ENCODE results near the gene MMP15. TPM values are rescaled to one million over a fixed set of nuclear protein-coding genes. Genes with fewer than 3 reads are reported as not detected.
"Not testable (repeated sequence)": the region's sequence is repeated elsewhere in the genome, so short reads cannot be mapped to it uniquely, and the experiment has no call there.

The MMP15 gene
- total RNA-seq (2014; rRNA removed; shearing (Covaris generic)) = 2.6 and 7.7 TPM in 2 replicates

DNA sequence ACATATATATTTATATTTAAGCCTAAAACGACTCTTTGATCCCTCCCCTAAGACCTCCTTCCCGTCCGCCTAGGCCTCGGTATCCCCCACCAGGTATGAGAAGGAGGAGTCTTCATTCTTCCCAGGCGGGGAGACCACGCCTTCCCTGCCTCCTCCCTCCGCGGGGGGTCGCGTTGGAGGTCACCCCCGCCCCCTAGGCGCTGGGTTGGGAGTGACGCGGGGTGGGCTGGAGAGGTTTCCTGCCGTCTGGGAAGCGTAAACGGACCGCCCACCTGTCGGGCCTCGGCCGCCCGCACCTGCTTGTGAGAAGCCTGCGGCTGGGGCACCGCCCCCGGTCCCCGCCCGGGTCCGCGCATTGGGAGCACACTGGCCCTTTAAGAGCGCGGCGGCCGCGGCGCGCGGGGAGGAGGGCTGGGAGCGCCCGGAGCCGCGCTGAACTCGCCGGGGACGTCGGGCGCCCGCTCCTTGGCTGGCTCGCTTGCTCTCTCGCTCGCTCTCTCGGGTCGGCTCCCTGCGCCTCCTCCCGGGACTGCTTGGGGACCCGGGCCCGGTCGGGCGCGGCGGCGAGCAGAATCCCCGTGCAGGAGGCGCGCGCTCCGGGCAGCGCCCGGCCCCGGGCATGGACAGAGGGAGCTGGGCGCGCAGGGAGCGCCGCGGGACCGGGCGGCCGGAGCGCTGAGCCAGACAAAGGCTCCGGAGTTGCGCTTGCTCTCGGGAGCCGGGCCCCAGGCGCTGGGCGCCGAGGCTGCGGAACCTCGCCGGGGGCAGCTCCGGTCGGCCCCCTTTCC lies at the start of gene MMP15:
Gene MMP15 (plus strand): TSS at position 404 of the 788 bp plus-strand sequence. CDS start 597 bp downstream, outside the sequence.
- DNase-seq (ENCODE audit: low read depth) = peak; percentile 61

DNA sequence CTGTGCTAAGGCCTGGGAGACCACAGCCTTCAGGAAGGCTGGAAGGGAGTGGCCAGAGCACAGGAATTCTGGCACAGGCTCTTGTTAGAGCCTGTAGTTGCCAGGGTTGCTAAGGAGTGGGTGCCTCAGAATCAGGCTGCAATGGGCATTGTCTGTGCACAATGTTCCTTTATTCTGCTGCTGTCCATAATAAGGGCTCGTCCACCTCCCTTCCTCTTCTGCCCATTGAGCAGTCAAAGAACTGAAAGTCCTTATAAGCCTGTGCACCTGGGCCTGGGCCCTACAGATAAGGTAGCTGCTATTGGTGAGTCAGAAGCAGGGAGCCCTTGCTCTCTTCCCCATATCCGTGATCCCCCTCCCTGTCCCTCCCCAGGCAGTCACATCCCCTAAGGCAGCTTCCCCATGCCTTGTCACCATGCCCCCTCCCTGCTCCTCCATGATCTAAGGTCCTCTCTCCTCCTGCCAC lies 49.2 kb upstream of the MMP15 start:
- no peak for DNase-seq (ENCODE audit: low read depth)

DNA sequence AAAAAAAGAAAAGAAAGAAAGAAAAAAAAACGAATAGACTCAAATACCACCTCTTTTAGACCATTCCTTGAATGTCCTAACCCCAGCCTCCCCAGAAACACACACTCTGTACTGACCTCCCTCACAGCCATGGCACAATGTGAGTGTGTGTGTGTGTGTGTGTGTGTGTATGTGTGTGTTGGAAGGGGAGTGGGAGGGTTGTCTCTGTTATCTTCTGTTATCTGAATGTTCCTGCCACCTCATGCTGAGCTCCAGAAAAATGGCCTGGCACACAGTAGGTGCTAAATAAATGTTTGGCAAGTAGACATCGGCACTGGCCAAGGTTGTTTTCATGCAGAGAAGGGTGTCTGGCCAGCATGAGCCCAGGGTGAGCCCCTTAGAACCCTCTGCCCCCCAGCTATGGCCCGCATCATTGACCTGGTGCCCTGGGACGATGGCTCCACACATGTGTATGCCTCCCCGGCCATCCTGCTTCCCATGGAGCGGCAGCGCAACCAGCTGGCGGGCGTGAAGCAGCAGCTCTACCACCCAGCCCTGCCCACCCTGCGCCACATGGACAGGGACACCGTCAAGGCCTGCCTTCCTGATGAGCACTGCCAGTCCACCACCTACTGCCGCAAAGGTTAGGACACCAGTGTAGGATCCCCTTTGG lies 48.0 kb upstream of the MMP15 start:
- DNase-seq (ENCODE audit: low read depth) = no peak

DNA sequence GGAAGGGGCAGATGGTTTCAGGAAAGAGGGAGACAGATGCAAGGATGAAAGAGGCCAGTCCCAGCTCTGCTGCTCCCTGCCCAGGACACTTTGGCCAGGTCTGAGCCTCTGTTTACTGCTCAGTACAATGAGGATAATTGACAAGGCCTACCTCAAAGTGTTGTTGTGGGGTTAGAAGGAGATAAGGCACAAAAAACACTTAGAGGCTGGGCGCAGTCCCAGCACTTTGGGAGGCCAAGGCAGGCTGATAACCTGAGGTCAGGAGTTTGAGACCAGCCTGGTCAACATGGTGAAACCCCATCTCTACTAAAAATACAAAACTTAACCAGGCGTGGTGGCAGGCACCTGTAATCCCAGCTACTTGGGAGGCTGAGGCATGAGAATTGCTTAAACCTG lies 47.5 kb upstream of the MMP15 start:
- not testable (repeated sequence) for DNase-seq (ENCODE audit: low read depth)

GRCh38 chr16:57979006-57979585 lies 46.5 kb upstream of the MMP15 start:
- no peak for DNase-seq (ENCODE audit: low read depth)

DNA sequence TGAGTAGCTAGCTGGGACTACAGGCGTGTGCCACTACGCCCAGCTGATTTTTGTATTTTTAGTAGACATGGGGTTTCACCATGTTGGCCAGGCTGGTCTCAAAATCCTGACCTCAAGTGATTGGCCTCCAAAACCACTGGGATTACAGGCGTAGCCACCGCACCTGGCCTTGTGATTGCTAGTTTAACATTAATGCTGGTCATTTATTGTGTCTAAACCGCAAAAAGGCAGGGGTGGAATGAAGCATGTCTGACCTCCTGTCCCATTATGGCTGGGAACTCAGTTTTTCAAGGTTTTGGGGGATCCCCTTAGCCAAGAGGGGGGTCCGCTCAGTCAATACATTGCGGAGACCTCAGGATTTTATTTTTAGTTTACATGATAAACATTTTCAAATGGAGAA lies 43.9 kb upstream of the MMP15 start:
- no peak for DNase-seq (ENCODE audit: low read depth)

GRCh38 chr16:57982385-57982784 lies 43.2 kb upstream of the MMP15 start:
- no peak for DNase-seq (ENCODE audit: low read depth)

DNA sequence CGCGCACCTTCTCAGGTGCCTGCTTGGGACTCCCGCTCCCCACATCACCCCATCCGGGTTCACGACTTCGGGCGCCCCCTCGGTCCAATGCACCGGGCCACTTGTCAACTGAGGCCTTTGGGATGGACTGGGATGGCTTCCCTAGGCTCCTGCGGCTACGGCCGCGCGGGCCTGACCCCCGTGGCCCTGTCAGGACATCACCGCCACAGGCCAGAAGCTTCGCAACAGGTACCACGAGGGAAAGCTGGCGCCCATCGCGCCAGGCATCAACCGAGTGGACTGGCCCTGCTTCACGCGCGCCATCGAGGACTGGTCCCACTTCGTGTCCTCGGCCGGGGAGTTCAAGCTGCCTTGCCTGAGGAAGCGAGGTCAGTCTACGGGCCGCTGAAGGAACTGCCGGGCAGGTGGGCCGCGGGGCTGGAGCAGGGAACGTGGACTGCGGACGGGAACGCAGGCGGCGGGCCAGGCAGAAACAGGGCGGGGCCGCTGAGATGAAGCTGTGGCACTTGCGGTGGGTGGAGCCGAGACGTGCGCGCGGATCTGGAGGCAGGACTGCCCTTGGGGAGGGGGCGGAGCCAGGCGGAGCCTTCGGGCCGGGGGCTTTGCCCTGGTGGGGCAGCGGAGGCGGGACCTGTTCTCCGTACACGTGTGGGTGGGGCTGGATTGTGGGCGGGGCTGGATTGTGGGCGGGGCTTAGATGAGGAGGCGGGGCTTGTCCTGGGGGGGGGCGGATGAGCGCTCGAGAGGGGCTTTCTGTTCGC lies 40.9 kb upstream of the MMP15 start:
- DNase-seq (ENCODE audit: low read depth) = peak; percentile 64

DNA sequence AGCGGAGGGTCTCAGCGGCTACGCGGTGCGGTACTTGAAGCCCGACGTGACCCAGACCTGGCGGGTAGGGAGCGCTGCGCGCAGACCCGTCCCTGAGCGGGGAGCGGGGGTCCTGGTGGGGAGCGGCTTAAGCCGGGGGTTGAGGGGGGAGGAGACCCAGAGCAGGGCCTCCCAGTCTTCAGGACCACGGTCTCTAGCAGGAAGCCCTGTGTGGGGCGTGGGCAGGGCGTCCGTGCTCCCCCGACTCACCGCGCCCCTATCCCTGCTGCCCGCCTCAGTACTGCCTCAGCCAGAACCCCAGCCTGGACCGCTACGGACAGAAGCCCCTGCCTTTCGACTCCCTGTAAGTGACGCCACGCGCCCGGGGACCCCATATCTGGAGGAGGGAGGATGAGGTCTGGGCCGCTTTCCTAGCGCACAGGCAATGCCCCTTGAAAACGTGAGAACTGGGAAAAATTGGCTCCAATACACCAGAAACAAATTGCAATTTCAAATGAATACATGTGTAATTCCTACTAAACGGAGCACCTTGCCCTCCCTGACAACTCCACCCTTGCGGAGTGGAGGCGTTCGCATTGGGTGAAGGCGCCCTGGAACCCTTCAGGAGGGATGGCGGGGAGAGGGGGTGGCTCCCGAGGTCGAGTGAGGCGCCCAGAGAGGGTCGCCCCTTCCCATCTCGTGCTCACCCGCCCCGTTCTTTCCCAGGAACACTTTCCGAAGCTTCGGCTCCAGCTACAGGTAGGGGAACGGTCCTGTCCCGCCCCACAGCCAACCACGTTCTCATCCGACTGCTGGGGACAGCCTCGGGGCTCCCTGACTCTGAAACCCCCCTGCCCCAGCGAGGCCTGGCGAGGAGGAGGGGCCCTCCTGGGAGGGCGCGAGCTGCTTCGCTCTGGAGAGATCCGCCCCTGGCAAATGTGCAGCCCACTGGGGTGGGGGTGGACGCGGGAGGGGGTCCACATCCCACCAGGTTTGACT lies 40.1 kb upstream of the MMP15 start:
- no peak for DNase-seq (ENCODE audit: low read depth)

DNA sequence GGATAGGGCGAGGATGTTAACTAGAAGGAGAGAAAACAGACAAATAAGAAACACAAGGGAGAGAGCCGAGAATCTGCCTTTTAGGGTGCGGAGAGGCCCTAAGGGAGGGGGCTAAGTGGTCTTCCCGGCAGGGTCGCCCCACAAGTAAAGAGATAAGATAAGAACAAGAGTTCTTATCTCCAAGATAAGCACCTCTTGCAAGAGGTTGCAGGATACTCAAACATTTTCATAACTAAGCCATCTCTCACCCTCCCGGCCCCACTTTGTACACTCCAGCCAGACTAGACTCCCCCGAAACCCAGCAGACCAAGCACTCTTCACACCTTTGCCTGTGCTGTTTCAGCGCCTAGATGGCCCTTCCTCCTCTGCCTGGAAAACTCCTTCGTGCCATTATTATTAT lies 39.4 kb upstream of the MMP15 start:
- no peak for DNase-seq (ENCODE audit: low read depth)

DNA sequence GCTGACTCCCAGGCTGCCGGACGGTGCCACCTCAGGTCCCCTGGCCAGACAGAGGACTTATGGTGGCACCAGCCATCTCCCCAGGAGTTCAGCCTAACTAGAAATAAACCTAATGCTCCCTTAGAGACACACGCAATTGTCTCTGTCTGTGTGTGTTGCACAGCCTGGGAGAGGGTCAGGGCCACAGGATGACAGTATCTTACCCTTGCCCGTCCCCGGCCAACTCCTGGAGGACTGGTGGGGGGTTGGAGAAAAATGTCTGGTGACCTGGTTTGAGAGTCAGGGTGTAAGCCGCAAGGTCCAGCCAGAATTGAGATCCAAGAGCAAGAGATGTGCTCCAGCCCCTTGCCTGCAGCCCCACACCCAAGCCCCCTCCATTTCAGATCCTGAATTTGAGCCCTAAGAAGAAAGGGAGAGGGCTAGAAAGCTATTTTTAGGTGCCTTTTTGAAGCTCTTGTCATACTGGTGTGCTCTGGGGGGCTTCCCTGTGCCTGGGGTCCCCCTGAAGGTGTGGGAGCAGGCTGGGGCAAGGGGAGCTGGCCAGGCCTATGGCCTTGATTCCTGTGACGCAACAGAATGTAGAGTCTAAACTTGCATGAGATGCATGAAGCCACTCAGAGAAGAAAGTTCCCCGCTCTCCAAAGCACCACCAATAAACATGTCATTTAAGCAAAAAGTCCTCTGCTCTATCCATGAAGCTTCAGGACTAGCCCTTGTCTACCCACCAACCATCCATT lies 37.9 kb upstream of the MMP15 start:
- no peak for DNase-seq (ENCODE audit: low read depth)

DNA sequence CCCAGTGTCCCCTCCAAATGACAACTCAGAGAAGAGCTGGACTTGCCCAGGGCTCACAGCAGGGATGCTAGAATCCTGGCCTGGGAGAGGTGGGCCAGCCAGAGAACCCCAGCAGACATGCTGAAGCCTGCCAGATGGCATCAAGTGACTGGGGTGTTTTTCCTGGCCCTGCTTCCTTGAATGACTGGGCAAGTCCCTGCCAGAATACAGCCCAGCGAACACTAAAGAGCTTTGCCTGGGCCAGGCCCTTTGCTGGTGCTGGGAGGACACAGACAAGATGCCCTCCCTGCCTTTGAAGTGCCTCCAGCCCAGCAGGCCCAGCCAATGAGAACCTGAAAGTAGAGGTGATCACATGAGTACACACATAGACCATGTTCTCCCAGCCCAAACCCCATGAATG lies 36.6 kb upstream of the MMP15 start:
- DNase-seq (ENCODE audit: low read depth) = no peak

GRCh38 chr16:57991551-57992059 lies 33.9 kb upstream of the MMP15 start:
- no peak for DNase-seq (ENCODE audit: low read depth)

- DNase-seq (ENCODE audit: low read depth) = no peak
These were observed 33.5 kb upstream of the MMP15 start for GRCh38 chr16:57992084-57992483.

GRCh38 chr16:57993438-57993837 lies 32.1 kb upstream of the MMP15 start:
- no peak for DNase-seq (ENCODE audit: low read depth)

DNA sequence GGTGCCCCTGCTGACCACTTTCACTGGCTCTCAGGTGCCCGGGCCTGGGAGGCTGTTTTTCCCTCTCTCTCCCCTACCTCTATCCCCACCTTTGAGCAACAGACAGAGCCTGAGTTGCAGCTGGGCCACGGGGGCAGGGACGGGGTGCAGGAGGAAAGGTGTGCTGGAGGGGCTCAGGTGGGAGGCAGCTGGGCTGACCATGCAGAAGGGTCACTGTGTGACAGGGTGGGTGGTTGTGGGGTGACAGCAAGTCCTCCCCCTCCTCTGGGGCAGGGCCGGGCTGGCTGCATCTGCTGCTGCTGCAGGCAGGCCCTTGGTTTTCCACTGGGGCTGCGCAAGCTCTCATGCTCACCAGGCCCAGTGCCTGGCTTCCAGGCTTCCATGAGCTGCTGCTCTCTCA lies 31.7 kb upstream of the MMP15 start:
- no peak for DNase-seq (ENCODE audit: low read depth)

- no peak for DNase-seq (ENCODE audit: low read depth)
These were observed 31.2 kb upstream of the MMP15 start for GRCh38 chr16:57994361-57994760.

GRCh38 chr16:57994778-57995177 lies 30.8 kb upstream of the MMP15 start:
- DNase-seq (ENCODE audit: low read depth) = peak; percentile 51

DNA sequence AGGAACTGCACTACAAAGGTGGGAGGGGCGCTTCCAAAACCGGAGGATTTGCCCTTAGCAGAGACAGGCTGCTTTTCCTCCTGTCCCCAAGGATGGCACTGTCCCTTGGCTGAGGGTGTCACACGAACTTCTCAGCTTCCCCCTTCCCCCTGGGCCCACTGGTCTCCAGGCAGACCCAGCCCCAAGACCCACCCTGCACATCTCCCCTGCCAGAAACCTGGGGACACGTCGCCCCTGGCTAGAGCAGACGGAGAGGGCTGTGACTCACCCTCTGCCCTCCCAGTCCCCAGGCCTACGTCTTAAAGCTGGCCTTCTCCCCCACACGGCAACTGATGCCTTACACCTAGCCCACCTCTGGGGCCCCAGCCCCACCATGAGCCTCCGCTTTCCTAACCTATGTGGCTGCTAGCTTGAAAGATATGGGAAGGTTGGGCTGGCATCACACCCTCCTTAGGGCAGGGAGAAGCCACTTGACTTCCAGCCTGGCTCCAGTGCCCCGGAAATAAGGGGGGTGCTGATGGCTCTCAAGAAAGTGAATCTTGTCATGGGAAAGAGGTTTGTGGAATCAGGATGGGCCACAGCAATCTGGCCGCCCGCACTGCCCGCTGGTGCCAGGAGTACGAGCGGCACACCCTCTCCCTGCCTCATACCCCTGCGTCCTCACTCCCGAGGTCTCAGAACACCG lies 29.7 kb upstream of the MMP15 start:
- DNase-seq (ENCODE audit: low read depth) = no peak

All from RPMI7951 (cell line).